KMS-11 (cell line): ENCODE results near the gene SLC25A21.

Experiments
- H2AFZ ChIP-seq: fragments of 200-600 bp; sonication (generic); 2 replicates; pipeline ENCODE4 v1.6.1; 2016; ENCODE audit warnings: antibody characterized with exemption, mixed run types, low read depth
- H3K27ac ChIP-seq: fragments of 200-600 bp; sonication (generic); 2 replicates; pipeline ENCODE4 v1.6.1; 2016; ENCODE audit warnings: mild to moderate bottlenecking, mixed run types
- H3K27me3 ChIP-seq: fragments of 200-600 bp; sonication (generic); 2 replicates; pipeline ENCODE4 v1.6.1; 2017; ENCODE audit warnings: mild to moderate bottlenecking, low read depth, mixed run types, moderate library complexity; ENCODE audit not compliant: insufficient read depth
- H3K36me3 ChIP-seq: fragments of 200-600 bp; sonication (generic); 2 replicates; pipeline ENCODE4 v1.6.1; 2017; ENCODE audit warnings: mild to moderate bottlenecking, mixed run types; ENCODE audit not compliant: insufficient read depth
- H3K4me1 ChIP-seq: fragments of 200-600 bp; sonication (generic); 2 replicates; pipeline ENCODE4 v1.6.1; 2016; ENCODE audit warnings: mild to moderate bottlenecking, low read depth, mixed run types; ENCODE audit not compliant: poor library complexity, severe bottlenecking
- H3K4me2 ChIP-seq: fragments of 200-600 bp; sonication (generic); 2 replicates; pipeline ENCODE4 v1.7.0; 2016; ENCODE audit warnings: mild to moderate bottlenecking, mixed run types
- H3K4me3 ChIP-seq: fragments of 200-600 bp; sonication (generic); IDR thresholded peaks from 2 replicates; pipeline ENCODE4 v1.6.1; 2017; ENCODE audit warnings: low read depth, low read length, mixed read lengths; ENCODE audit not compliant: insufficient read depth
- H3K79me2 ChIP-seq: fragments of 200-600 bp; sonication (generic); 2 replicates; pipeline ENCODE4 v1.6.1; 2016; ENCODE audit warnings: low read depth, mixed run types; ENCODE audit not compliant: insufficient read depth
- H3K9ac ChIP-seq: fragments of 200-600 bp; sonication (generic); 2 replicates; pipeline ENCODE4 v1.6.1; 2016; ENCODE audit warnings: mild to moderate bottlenecking, mixed run types
- H4K20me1 ChIP-seq: fragments of 200-600 bp; sonication (generic); 2 replicates; pipeline ENCODE4 v1.6.1; 2016; ENCODE audit warnings: mild to moderate bottlenecking, mixed run types; ENCODE audit not compliant: insufficient read depth
- TF ChIP-seq, protein P1 (sequence below): fragments of 200-600 bp; sonication (generic); conservative IDR thresholded peaks from 2 replicates; pipeline ENCODE4 v1.6.1; 2017; ENCODE audit warnings: low read depth, mild to moderate bottlenecking, antibody characterized with exemption, low read length, moderate library complexity, mixed read lengths

The SLC25A21 gene

DNA sequence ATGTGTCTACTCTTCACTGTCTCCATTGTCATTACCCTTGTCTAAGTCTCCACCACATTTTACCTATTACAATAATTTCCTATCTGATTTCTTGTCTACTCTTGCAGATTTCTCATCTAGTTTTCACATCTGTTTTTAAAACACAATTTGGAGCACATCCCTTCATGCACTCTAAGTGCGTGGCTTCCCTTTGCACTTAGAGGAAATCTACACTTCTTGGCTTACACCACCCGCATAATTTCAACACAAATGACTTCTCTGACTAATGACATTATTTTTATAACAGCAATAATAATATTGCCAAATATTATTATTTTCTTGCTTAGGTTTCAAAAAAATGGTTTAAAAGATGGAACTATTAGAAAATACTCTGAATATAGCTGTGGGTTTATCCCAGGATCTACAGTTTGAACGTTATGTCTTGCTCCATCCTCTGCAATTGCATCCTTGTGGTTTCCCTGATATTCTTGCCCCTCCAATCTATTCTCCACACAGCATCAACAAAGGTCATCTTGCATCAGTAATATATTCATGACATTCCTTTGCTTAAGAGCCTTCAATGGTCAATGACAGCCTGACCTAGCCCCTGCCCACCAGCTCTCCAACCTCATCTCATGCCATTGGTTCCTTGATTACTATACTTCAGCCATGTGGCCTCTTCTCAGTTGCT, 153.7 kb downstream of the SLC25A21 start:
- H3K4me2 ChIP-seq: no peak overlapping the region
- H3K4me3 ChIP-seq: no peak overlapping the region
- H3K27me3 ChIP-seq: no peaks in the 10 kb centered on the region
- no peak overlapping the region for H3K27ac ChIP-seq
- TF ChIP-seq, protein P1, sequence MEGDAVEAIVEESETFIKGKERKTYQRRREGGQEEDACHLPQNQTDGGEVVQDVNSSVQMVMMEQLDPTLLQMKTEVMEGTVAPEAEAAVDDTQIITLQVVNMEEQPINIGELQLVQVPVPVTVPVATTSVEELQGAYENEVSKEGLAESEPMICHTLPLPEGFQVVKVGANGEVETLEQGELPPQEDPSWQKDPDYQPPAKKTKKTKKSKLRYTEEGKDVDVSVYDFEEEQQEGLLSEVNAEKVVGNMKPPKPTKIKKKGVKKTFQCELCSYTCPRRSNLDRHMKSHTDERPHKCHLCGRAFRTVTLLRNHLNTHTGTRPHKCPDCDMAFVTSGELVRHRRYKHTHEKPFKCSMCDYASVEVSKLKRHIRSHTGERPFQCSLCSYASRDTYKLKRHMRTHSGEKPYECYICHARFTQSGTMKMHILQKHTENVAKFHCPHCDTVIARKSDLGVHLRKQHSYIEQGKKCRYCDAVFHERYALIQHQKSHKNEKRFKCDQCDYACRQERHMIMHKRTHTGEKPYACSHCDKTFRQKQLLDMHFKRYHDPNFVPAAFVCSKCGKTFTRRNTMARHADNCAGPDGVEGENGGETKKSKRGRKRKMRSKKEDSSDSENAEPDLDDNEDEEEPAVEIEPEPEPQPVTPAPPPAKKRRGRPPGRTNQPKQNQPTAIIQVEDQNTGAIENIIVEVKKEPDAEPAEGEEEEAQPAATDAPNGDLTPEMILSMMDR: no peak
- H3K9ac ChIP-seq: no peak overlapping the region
- H3K79me2 ChIP-seq: no peaks in the 10 kb centered on the region
- no peaks in the 10 kb centered on the region for H4K20me1 ChIP-seq
- H2AFZ ChIP-seq: no peak overlapping the region
- H3K4me1 ChIP-seq: no peaks in the 10 kb centered on the region
- H3K36me3 ChIP-seq: no peaks in the 10 kb centered on the region

DNA sequence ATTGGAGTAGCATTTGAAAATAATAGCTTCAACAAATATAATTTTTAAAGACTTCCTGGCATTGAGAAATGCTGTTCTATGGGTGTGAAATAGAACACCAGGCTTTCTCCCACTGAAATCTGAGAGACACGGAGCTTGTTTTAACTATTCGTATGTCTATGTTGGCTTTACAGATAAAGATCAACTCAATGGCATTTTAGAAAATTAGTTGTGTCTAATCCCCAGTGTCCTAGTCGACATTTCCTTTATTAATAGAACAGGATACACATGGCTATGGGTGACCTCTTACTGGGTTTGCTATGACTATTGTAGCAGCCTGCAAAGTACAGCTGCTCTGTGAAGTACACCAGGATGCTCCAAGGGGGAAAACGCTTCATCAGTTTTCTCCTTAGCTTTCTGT, 159.3 kb downstream of the SLC25A21 start:
- Histone ChIP-seq H3K27ac (no peak overlapping the region), H2AFZ (no peak overlapping the region), H3K79me2 (no peaks in the 10 kb centered on the region), H3K9ac (no peak overlapping the region), H4K20me1 (no peaks in the 10 kb centered on the region), H3K4me1 (no peaks in the 10 kb centered on the region), H3K4me2 (no peak overlapping the region), H3K27me3 (no peaks in the 10 kb centered on the region), H3K36me3 (no peaks in the 10 kb centered on the region), H3K4me3 (no peak overlapping the region)
- TF ChIP-seq, protein P1: no peak

GRCh38 chr14:36998686-36999085, 173.7 kb downstream of the SLC25A21 start:
- Histone ChIP-seq H4K20me1 (no peaks in the 10 kb centered on the region), H3K4me2 (no peak overlapping the region), H3K4me3 (no peak overlapping the region), H3K36me3 (no peaks in the 10 kb centered on the region), H2AFZ (no peak overlapping the region), H3K9ac (no peak overlapping the region), H3K27ac (no peak overlapping the region), H3K4me1 (no peaks in the 10 kb centered on the region), H3K79me2 (no peaks in the 10 kb centered on the region), H3K27me3 (no peaks in the 10 kb centered on the region)
- TF ChIP-seq, protein P1: no peak

GRCh38 chr14:36997843-36998242, 174.6 kb downstream of the SLC25A21 start:
- H3K9ac ChIP-seq: no peak overlapping the region
- no peaks in the 10 kb centered on the region for H3K36me3 ChIP-seq
- H3K27ac ChIP-seq: no peak overlapping the region
- TF ChIP-seq, protein P1: no peak
- no peaks in the 10 kb centered on the region for H3K27me3 ChIP-seq
- H3K4me1 ChIP-seq: no peaks in the 10 kb centered on the region
- H4K20me1 ChIP-seq: no peaks in the 10 kb centered on the region
- H3K4me2 ChIP-seq: no peak overlapping the region
- H2AFZ ChIP-seq: no peak overlapping the region
- H3K79me2 ChIP-seq: no peaks in the 10 kb centered on the region
- H3K4me3 ChIP-seq: no peak overlapping the region
